ENCODE measurements around the gene HIVEP1. TPM values are rescaled to one million over a fixed set of nuclear protein-coding genes. Genes with fewer than 3 reads are reported as not detected.

HIVEP1 gene
- total and polyA plus RNA-seq, 2 of the 13 experiments (the other 11 are each of a cell fraction or from before 2014, with no cell fraction given) = 7.4 to 9.9 TPM

DNA sequence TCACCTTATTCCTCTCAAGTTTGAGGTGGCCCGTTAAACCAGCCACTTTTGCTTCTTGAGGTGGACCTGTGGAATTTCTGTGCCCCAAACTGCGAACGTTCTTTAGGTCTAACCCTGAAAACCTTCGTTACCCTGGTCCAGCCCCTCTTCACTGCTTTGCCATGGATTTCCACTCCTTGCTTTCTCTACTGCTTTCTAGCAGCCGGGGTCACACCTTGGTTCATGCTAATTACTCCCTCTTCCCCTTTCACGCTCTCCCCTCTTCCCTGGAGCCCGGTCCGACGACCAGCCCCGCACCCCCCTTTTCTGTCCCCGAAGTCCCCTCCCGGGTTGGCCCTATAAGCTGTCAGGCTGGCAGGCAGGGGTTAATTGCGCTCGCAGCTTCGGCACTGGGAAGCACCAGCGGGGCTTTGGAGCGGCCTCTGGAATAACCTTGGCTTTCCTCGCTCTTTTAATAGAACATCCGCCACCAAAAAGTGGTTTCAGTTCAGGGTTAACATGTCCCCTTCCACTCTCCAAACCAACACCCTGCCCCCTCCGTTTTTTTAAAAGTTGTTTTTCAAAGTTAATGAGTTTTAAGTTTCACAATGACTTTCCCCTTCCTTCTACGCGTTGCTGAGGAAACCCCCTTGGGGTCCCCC, 1.4 kb upstream of the HIVEP1 start (continued):
- TF ChIP-seq XBP1 (CRISPR knock-in tag; IDR thresholded peaks at IDR 0.05) = no peak
- TF ChIP-seq, protein P1, sequence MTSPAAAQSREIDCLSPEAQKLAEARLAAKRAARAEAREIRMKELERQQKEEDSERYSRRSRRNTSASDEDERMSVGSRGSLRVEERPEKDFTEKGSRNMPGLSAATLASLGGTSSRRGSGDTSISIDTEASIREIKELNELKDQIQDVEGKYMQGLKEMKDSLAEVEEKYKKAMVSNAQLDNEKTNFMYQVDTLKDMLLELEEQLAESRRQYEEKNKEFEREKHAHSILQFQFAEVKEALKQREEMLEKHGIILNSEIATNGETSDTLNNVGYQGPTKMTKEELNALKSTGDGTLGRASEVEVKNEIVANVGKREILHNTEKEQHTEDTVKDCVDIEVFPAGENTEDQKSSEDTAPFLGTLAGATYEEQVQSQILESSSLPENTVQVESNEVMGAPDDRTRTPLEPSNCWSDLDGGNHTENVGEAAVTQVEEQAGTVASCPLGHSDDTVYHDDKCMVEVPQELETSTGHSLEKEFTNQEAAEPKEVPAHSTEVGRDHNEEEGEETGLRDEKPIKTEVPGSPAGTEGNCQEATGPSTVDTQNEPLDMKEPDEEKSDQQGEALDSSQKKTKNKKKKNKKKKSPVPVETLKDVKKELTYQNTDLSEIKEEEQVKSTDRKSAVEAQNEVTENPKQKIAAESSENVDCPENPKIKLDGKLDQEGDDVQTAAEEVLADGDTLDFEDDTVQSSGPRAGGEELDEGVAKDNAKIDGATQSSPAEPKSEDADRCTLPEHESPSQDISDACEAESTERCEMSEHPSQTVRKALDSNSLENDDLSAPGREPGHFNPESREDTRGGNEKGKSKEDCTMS (CRISPR knock-in tag; conservative IDR thresholded peaks at IDR 0.05) = no peak
- TF ChIP-seq ZNF468 (CRISPR knock-in tag; IDR thresholded peaks at IDR 0.05) = no peak
- TF ChIP-seq, protein P2, sequence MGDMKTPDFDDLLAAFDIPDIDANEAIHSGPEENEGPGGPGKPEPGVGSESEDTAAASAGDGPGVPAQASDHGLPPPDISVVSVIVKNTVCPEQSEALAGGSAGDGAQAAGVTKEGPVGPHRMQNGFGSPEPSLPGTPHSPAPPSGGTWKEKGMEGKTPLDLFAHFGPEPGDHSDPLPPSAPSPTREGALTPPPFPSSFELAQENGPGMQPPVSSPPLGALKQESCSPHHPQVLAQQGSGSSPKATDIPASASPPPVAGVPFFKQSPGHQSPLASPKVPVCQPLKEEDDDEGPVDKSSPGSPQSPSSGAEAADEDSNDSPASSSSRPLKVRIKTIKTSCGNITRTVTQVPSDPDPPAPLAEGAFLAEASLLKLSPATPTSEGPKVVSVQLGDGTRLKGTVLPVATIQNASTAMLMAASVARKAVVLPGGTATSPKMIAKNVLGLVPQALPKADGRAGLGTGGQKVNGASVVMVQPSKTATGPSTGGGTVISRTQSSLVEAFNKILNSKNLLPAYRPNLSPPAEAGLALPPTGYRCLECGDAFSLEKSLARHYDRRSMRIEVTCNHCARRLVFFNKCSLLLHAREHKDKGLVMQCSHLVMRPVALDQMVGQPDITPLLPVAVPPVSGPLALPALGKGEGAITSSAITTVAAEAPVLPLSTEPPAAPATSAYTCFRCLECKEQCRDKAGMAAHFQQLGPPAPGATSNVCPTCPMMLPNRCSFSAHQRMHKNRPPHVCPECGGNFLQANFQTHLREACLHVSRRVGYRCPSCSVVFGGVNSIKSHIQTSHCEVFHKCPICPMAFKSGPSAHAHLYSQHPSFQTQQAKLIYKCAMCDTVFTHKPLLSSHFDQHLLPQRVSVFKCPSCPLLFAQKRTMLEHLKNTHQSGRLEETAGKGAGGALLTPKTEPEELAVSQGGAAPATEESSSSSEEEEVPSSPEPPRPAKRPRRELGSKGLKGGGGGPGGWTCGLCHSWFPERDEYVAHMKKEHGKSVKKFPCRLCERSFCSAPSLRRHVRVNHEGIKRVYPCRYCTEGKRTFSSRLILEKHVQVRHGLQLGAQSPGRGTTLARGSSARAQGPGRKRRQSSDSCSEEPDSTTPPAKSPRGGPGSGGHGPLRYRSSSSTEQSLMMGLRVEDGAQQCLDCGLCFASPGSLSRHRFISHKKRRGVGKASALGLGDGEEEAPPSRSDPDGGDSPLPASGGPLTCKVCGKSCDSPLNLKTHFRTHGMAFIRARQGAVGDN (CRISPR knock-in tag; IDR thresholded peaks at IDR 0.05) = peak; percentile 58
- TF ChIP-seq MXI1 (IDR thresholded peaks at IDR 0.05; ENCODE audit: borderline replicate concordance, low read depth, low read length) = no peak; the same call in 2 of the 3 replicates
- peak; percentile 73 for TF ChIP-seq KDM2A (CRISPR knock-in tag; IDR thresholded peaks at IDR 0.05; ENCODE audit: borderline replicate concordance, low read depth)
- no peak for TF ChIP-seq ZNF460 (CRISPR knock-in tag; IDR thresholded peaks at IDR 0.05; ENCODE audit: borderline replicate concordance)
- TF ChIP-seq ZNF761 (CRISPR knock-in tag; conservative IDR thresholded peaks at IDR 0.05) = no peak
- no peak for TF ChIP-seq SP140L (CRISPR knock-in tag; IDR thresholded peaks at IDR 0.05; ENCODE audit: borderline replicate concordance)
- TF ChIP-seq ISL2 (CRISPR knock-in tag; IDR thresholded peaks at IDR 0.05) = no peak; the same call in 1 of the 2 replicates
- no peak for TF ChIP-seq ZNF720 (CRISPR knock-in tag; IDR thresholded peaks at IDR 0.05)
- TF ChIP-seq KDM5B (CRISPR knock-in tag; IDR thresholded peaks at IDR 0.05; ENCODE audit: borderline replicate concordance) = 0 out of 2 replicates have a peak, but pooled peaks have one; percentile 39
- no peak for TF ChIP-seq ZNF33A (CRISPR knock-in tag; IDR thresholded peaks at IDR 0.05; ENCODE audit: borderline replicate concordance)
- TF ChIP-seq ZNF773 (CRISPR knock-in tag; IDR thresholded peaks at IDR 0.05; ENCODE audit: borderline replicate concordance) = no peak
- no peak for TF ChIP-seq ZNF530 (CRISPR knock-in tag; IDR thresholded peaks at IDR 0.05; ENCODE audit: low read depth)
- TF ChIP-seq, protein P3, sequence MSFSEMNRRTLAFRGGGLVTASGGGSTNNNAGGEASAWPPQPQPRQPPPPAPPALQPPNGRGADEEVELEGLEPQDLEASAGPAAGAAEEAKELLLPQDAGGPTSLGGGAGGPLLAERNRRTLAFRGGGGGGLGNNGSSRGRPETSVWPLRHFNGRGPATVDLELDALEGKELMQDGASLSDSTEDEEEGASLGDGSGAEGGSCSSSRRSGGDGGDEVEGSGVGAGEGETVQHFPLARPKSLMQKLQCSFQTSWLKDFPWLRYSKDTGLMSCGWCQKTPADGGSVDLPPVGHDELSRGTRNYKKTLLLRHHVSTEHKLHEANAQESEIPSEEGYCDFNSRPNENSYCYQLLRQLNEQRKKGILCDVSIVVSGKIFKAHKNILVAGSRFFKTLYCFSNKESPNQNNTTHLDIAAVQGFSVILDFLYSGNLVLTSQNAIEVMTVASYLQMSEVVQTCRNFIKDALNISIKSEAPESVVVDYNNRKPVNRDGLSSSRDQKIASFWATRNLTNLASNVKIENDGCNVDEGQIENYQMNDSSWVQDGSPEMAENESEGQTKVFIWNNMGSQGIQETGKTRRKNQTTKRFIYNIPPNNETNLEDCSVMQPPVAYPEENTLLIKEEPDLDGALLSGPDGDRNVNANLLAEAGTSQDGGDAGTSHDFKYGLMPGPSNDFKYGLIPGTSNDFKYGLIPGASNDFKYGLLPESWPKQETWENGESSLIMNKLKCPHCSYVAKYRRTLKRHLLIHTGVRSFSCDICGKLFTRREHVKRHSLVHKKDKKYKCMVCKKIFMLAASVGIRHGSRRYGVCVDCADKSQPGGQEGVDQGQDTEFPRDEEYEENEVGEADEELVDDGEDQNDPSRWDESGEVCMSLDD (CRISPR knock-in tag; IDR thresholded peaks at IDR 0.05; ENCODE audit: borderline replicate concordance) = no peak; the same call in 1 of the 2 replicates
- peak; percentile 87; the same call in 1 of the 2 replicates for TF ChIP-seq TGIF2 (CRISPR knock-in tag; IDR thresholded peaks at IDR 0.05)
- TF ChIP-seq ZNF143 (CRISPR knock-in tag; IDR thresholded peaks at IDR 0.05) = no peak
- no peak for TF ChIP-seq NR2C2 (CRISPR knock-in tag; IDR thresholded peaks at IDR 0.05; ENCODE audit: borderline replicate concordance)
- TF ChIP-seq HOXA3 (CRISPR knock-in tag; IDR thresholded peaks at IDR 0.05) = no peak

Measured in HepG2 (cell line).